GM15510 (cell line): ENCODE data around the gene EHD4.

Experiments
- POLR2A ChIP-seq: IDR thresholded peaks from 3 replicates; pipeline ENCODE4 v1.6.1; 2011; ENCODE audit warnings: borderline replicate concordance; ENCODE audit not compliant: insufficient read length; ENCODE audit errors: extremely low read depth

Gene EHD4

GRCh38 chr15:41917767-41918430, 54.5 kb downstream of the EHD4 start:
- TF ChIP-seq POLR2A = no peak

GRCh38 chr15:41915255-41915994, 56.9 kb downstream of the EHD4 start:
- TF ChIP-seq POLR2A = no peak

- no peak for TF ChIP-seq POLR2A
Measured at GRCh38 chr15:41914411-41914810, 57.9 kb downstream of the EHD4 start.

GRCh38 chr15:41913256-41913655, 59.1 kb downstream of the EHD4 start:
- TF ChIP-seq POLR2A = no peak

- no peak for TF ChIP-seq POLR2A
Measured at GRCh38 chr15:41911691-41912345, 60.5 kb downstream of the EHD4 start.

GRCh38 chr15:41908736-41909461, 63.5 kb downstream of the EHD4 start:
- TF ChIP-seq POLR2A = no peak

- TF ChIP-seq POLR2A = no peak
Measured at GRCh38 chr15:41907141-41907540, 65.2 kb downstream of the EHD4 start.

- no peak for TF ChIP-seq POLR2A
Measured at GRCh38 chr15:41906608-41907007, 65.7 kb downstream of the EHD4 start.

- TF ChIP-seq POLR2A = no peak
Measured at GRCh38 chr15:41905036-41905793, 67.1 kb downstream of the EHD4 start.

- TF ChIP-seq POLR2A = no peak
Measured at GRCh38 chr15:41904541-41905005, 67.8 kb downstream of the EHD4 start.

- no peak for TF ChIP-seq POLR2A
Measured at GRCh38 chr15:41903782-41904181, 68.6 kb downstream of the EHD4 start.

GRCh38 chr15:41901431-41901830, 70.9 kb downstream of the EHD4 start:
- no peak for TF ChIP-seq POLR2A

- TF ChIP-seq POLR2A = no peak
Measured at GRCh38 chr15:41900526-41901380, 71.6 kb downstream of the EHD4 start.
